Fibroblast of villous mesenchyme (primary cell): ENCODE results near the gene KCNQ4. TPM values are rescaled to one million over a fixed set of nuclear protein-coding genes. Genes with fewer than 3 reads are reported as not detected.

Experiments
- DNase-seq: peaks from one replicate; pipeline ENCODE4 v3.0.0-alpha.2; 2010; ENCODE audit warnings: low read depth
- H3K4me3 ChIP-seq: 2 replicates; pipeline ENCODE4 v1.5.1; 2011; ENCODE audit warnings: low read depth, mild to moderate bottlenecking, low read length
- total RNA-seq: library from RNA; depleted of rRNA; stranded (reverse); fragments of >200 nt; gene quantifications from 2 replicates; pipeline ENCODE4 v1.2.3, GENCODE V29; 2012
- TF ChIP-seq, protein P1 (sequence below): IDR thresholded peaks from 2 replicates; pipeline ENCODE4 v1.5.1; 2012; ENCODE audit warnings: low read depth, mild to moderate bottlenecking, low read length; ENCODE audit not compliant: insufficient read depth

The KCNQ4 gene
- total RNA-seq, 1 donor, result under 0.01 TPM

DNA sequence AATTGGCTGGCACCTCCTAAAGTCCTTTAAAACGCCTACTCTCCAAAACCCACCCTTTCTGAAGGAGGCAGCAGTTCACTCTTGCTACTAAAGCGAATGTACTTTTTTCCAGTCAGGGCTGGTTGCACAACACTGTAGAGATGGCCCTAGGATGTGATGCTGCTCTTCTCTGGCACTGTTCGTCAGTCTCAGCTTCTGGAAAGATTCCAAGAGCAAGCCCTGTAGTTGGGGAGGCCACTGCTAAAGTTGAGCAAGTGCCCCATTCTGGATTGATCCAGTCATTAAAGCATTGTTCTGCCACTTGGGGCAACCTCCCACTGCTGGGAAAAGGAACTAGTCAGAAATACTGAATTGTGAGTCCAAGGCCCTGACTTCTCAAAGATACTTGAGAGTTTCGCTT is 28.5 kb upstream of the KCNQ4 start:
- TF ChIP-seq, protein P1, sequence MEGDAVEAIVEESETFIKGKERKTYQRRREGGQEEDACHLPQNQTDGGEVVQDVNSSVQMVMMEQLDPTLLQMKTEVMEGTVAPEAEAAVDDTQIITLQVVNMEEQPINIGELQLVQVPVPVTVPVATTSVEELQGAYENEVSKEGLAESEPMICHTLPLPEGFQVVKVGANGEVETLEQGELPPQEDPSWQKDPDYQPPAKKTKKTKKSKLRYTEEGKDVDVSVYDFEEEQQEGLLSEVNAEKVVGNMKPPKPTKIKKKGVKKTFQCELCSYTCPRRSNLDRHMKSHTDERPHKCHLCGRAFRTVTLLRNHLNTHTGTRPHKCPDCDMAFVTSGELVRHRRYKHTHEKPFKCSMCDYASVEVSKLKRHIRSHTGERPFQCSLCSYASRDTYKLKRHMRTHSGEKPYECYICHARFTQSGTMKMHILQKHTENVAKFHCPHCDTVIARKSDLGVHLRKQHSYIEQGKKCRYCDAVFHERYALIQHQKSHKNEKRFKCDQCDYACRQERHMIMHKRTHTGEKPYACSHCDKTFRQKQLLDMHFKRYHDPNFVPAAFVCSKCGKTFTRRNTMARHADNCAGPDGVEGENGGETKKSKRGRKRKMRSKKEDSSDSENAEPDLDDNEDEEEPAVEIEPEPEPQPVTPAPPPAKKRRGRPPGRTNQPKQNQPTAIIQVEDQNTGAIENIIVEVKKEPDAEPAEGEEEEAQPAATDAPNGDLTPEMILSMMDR, result no peak
- peak; percentile 11 for DNase-seq
- no peak overlapping the region for H3K4me3 ChIP-seq

DNA sequence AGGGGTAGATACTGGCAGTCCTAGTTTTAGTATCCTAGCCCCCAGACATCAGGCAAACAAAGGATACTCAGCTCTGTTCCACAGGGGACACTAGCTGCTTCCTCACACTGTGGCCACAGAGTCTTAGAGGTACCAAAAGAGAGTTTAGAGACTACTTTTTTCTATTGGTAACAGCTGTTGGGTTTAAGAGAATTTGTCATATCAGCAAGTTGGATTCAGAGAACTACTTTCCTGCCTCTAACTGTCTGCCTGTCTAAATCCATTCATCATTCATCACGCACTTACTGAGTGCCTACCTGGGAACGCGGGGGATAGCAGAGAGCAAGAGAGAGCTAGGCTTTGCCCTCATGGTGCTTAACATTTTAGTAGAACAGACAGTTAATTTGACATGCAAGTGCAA is 27.1 kb upstream of the KCNQ4 start:
- TF ChIP-seq, protein P1, result no peak
- no peak overlapping the region for H3K4me3 ChIP-seq
- no peak for DNase-seq

DNA sequence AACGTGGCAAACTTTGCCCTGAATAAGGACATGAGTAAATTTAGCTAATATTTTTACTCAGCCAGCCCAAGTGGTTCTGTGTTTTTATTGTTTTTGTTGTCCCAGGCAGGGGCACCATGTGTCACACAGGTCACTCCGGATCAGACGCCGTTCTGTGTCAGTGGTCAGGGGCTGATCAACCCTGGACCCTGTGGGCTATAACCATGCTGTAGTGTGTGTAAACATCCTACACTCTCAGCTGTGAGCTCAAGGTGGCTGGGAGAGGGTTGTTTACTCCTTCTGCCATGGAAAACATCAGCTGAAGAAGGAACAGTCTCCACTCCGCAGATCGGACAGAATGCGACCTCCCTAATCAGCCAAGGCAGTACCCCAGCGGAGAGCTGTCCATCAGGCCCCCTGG is 26.5 kb upstream of the KCNQ4 start:
- H3K4me3 ChIP-seq, result no peak overlapping the region
- TF ChIP-seq, protein P1, result no peak
- no peak for DNase-seq

DNA sequence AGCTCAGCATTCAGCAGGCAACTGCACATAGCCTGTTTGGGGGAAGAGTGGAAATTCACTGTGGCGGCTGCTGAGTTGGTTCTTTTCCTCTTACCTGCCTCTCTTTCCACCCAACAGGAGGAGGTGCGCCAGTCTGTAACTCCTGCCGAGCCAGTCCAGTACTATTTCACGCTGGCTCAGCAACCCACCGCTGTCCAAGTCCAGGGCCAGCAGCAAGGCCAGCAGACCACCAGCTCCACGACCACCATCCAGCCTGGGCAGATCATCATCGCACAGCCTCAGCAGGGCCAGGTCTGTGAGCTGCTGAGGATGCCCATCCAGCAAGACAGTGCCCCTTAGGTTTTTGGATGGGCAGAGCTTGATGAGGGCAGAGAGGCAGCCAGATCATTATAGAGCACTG is 25.6 kb upstream of the KCNQ4 start:
- H3K4me3 ChIP-seq, result no peak overlapping the region
- no peak for DNase-seq
- TF ChIP-seq, protein P1, result no peak

DNA sequence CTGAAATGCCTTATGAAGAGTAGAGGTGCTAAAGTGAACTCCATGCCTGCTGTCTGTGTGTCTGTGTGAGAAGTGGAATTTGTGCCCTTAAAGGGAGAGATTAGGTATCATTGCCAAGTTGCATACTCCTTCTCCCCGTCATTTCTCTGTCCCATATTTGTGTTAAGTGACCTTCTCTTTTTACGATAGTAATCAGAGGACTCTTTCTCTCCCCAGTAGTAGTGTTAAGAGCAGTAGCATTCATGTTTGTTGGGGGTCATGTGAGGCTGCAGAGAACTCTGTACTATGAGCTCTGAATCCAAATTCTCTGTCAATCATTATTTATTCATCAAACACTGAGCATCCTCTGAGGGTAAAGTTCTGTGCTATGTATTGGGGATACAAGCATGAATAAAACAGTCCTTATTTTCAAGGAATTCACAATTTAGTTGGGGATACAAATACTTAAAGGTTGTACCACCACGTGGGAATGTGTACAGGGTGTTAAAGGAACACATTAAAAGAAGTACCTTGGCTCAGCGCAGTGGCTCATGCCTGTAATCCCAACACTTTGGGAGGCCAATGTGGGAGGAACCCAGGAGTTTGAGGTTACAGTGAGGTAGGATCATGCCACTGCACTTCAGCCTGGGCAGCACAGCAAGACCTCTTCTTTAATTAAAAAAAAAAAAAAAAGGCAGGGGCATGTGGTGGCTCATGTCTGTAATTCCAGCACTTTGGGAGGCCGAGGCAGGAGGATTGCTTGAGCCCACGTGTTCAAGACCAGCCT is 24.8 kb upstream of the KCNQ4 start:
- no peak overlapping the region for H3K4me3 ChIP-seq
- no peak for DNase-seq
- TF ChIP-seq, protein P1, result no peak

DNA sequence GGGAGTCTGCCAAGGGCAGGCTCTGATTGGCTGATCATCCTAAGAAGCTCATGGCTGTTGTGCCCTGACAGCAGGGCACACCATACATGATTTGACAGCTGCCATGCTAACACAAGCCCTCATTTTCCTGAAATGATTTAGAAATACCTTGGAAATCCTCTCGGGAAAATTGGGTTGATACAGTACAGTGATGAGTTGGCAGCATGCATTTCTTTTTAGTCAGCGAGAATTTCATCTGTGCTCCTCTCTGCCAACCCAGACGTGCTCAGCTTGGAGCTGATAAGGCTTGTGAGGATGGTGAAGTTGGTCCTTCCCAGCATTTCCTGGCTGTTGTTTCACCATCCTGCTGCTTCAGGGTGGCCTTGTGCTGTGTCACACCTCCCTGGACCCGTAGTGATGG is 22.6 kb upstream of the KCNQ4 start:
- H3K4me3 ChIP-seq, result no peak overlapping the region
- TF ChIP-seq, protein P1, result no peak

DNA sequence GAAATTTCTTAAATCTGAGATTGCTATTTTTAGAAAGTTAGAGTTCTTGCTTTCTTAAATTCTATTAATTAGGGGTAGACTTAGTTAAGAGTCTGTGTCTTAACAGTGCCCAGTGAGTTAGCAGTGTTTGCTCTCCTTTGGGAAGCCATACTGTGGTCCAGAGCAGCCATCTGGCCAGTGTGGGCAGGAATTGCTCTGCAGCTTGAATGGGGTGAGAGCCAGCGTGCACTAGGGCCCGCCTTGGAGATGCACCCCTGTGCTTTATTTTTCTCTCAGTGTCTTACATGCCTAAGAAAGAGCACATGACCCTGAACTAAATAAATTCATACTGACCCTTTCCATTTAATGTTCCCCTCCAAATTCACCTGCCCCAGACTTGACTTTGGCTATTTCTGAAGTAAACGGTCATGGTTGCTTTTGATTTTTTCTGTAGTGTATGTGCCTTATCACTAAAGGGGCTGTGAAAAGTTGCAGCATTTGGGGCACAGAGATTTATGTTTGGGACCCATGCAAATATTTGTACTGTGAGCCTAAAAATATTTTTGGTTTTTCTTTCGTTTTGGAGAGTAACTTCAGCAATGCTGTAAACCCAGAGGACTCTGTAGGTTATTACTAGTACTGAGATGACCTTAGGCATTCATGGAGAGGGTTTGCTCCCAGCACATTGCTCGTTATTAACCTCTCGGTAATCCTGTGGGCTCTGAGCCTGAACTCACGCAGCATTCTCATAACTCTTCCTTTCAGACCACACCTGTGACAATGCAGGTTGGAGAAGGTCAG is 21.3 kb upstream of the KCNQ4 start:
- DNase-seq, result no peak
- H3K4me3 ChIP-seq, result no peak overlapping the region
- TF ChIP-seq, protein P1, result no peak

More for the DNA sequence above, 22.6 kb upstream of the KCNQ4 start:
- DNase-seq, result no peak
